HG03571 (cell line): ENCODE measurements around the gene BCAR1.
"Not testable (repeated sequence)": the region's sequence is repeated elsewhere in the genome, so short reads cannot be mapped to it uniquely, and the experiment has no call there.

Experiments used
- ATAC-seq: cut with Tn5 transposase; IDR thresholded peaks from one replicate; pipeline ENCODE4 v1.9.1; 2021; ENCODE audit not compliant: unreplicated experiment

BCAR1 gene

DNA sequence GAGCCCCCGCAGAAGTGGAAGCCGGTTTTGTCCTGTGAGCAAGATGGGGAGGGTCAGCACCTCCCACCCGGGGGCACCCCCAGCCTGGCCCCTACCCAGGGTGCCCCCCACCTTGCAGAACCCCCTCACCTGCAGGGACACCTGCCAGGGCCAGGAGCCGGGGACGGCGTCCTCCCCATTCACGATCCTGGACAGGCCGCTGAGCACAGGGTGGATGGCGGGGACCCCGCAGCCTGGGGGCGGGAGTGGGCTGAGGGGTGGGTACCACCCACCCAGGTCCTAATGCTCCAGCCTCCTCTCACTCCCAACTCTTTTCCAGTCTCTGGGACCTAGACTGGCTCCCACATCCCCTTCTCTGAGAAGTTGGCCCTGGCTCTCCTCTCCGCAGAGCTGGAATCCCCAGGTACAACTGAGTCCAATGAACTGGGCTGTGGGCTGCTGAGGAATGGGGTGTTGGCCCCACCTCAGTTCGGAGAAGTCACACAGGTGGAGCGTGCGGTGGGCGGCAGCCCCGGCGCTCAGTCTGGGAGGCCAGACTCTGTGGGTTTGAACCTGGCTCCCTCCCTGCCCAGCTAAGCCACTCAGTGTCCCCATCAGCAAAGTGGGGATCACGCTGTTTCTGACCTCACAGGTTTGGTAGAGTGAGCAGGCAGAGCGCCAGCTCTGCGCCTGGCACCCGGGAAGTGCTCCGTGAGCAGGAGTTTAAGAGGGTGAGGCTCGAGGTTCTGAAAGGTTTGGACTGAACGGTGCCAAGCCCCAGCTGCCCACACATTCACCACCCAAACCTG is 45.3 kb downstream of the BCAR1 start:
- ATAC-seq = not testable (repeated sequence)

DNA sequence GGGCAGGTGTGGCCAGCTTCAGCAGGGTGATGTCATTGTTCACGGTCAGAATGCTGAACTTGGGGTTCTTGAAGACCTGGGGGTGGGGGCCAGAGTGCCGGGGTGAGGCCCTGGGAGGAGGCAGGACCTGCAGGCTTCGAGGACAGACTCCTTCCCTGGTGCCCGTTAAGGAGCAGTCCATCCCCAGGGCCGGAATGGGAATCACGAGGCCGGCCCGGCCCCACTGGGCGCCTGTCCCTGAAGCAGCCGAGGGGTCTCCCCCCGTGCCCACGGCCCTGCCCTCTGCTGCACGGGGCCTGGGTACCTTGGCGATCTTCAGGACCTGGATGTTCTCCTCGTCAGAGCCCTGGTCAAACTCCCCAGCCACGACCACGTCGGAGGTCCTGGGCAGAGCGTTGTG is 46.0 kb downstream of the BCAR1 start:
- not testable (repeated sequence) for ATAC-seq

DNA sequence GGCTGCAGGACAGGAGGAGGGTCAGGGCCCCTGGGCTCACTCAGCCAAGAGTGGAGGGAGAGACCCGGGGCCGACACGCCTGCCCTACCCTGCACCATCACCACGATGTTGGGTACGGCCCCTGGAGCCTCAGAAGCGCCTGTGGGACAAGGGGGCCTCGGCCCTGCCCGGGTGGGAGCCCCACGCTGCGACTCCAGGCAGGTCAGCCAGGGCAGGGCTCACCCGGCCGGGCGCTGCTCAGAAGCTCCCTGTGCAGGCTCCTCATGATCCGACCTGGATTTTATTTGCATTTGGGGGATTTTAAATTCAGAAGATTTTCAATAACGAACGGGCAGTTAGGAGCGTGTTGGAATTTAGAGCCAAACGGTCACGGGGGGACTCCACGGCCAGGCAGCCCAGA is 46.5 kb downstream of the BCAR1 start:
- not testable (repeated sequence) for ATAC-seq

DNA sequence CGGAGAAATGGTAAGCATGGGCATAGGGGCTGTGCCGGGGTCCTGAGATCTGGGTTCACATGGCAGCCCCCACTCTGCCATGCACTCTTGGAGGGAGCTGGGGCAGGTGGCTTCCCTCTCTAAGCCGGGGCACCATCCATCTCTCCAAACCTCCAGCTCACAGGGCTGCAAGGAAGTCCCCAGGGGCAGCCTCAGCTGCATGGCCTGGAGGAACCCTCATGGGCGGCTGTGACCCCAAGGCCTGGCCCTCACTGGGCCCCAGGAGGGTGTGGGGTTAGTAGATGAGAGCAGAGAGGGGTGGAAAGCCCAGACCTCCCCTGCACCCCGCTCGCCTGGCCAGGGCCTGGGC is 47.0 kb downstream of the BCAR1 start:
- no peak for ATAC-seq

DNA sequence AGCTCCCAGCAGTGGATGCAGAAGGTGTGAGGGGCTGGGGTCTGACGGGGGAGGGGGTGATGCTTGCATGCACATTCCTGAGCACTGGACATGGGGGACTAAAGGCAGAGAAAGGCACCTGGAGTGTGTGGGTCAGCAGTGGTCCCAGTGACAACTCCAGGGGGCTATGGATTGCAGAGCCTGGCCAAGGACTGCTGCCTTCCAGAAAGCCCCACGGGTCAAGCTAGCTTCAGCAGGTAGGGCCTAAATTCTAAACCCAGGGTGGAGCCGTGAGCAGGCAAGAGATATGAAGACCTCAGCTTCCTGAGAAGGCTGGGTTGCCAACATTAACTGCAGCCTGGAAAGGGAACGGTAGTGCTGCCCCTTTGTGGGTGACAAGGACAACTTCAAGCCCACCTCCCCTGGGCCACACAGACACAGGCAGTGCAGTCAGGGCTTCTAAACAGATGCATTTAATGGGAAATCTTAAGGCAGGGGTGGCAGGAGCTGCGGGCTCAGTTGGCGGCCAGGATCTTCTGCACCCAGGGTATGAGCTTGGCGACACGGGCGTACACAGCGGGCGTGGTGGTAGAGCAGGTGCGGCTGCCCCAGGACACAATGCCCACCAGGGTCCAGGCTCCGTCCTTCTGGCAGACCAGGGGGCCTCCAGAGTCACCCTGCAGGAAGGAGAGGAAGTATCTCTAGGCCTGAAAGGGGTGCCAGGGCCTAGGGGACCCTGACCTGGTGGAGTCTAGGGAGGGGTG is 47.6 kb downstream of the BCAR1 start:
- ATAC-seq = no peak

DNA sequence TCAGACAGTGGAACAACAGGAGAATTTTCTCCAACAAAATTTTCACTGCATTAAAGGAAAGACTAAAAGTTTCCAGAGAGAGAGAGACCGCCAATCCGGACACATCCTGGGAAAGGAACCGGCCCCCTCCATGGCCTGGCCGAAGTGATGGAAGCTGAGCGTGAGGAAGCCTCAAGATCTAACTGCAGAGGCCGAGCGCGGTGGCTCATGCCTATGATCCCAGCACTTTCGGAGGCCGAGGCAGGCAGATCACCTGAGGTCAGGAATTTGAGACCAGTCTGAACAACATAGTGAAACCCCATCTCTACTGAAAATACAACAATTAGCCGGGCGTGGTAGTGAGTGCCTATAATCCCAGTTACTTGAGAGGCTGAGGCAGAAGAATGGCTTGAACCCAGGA is 48.3 kb downstream of the BCAR1 start:
- no peak for ATAC-seq

DNA sequence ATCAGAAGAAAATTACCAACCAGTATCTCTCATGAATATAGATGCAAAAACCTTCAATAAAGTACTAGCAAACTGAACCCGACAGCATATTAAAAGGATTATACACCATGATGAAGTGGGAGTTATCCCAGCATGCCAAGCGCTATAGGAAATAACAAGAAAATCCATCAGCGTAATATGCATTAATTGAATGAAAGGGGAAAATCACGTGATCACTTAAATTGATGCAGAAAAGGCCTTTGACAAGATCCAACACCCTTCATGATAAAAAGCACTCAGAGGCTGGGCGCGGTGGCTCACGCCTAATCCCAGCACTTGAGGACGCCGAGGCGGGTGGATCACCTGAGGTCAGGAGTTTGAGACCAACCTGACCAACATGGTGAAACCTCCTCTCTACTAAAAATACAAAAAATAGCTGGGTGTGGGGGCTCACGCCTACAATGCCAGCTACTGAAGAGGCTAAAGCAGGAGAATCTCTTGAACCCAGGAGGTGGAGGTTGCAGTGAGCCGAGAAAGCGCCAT is 49.3 kb downstream of the BCAR1 start:
- ATAC-seq = no peak

DNA sequence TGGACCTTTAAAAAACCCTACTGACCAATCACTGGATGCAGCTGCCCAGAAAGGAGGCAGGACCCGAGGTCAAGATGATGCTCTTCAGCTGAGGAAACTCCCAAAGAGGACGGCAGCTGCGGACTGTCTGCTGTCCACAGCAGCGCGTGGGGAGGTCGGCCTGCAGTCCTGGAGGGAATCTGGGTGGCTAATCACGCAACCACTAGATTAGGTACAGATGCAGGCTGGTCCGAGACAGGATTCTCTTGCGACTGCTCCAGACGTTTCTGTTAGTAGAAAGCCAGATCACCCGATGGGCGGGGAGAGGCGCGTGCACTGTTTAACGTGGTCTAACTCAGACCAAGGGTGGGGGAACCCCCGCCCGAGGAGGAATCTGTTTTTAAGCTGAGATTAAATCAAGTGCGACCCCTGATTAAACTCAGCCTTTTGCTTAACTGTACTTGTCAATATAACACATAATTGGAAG is 53.3 kb downstream of the BCAR1 start:
- ATAC-seq = no peak

DNA sequence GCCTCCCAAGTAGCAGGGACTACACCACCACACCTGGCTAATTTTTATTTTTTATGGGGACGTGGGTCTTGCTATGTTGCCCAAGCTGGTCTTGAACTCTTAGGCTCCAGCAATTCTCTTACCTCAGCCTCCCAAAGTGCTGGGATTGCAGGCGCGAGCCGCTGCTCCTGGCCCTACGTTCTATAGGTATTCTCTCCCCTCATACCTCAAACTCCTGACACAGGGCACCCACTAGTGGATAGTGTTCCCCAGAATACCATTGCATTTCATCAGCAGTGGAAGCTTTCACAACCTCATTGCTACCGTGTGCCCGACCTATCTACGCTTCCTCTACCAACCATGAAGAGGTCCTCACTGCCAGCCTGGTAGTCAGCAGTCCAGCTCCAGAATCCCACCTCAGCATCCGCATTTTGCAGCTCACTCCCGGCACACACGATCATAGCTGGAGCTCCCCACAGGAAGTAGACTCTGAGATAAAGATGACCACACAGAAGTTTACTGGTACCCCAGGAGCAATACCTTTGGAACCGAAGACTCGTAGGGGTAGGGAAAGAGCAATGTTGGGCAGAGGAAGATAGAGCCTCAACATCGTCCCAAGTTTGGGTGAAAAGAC is 53.8 kb downstream of the BCAR1 start:
- ATAC-seq = no peak

DNA sequence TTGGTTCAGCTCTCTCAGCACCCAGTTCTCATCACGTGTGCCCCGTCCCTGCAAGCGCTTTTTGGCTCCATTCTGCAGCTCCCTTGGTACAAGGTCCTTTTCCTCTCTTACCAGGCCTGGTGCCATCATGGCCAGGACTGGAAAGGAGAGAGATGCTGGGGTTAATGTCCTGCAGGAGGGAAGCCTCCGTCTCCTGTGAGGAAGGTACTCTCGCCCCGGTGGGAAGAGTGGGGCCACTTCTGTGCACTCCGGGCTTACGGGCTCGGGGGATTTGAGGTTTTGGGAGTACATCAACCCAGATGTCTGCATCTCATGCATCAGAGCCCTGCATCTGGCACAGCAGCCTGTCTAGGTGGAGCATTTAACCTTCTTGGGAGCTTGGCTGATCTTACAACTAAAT is 54.6 kb downstream of the BCAR1 start:
- ATAC-seq = no peak

DNA sequence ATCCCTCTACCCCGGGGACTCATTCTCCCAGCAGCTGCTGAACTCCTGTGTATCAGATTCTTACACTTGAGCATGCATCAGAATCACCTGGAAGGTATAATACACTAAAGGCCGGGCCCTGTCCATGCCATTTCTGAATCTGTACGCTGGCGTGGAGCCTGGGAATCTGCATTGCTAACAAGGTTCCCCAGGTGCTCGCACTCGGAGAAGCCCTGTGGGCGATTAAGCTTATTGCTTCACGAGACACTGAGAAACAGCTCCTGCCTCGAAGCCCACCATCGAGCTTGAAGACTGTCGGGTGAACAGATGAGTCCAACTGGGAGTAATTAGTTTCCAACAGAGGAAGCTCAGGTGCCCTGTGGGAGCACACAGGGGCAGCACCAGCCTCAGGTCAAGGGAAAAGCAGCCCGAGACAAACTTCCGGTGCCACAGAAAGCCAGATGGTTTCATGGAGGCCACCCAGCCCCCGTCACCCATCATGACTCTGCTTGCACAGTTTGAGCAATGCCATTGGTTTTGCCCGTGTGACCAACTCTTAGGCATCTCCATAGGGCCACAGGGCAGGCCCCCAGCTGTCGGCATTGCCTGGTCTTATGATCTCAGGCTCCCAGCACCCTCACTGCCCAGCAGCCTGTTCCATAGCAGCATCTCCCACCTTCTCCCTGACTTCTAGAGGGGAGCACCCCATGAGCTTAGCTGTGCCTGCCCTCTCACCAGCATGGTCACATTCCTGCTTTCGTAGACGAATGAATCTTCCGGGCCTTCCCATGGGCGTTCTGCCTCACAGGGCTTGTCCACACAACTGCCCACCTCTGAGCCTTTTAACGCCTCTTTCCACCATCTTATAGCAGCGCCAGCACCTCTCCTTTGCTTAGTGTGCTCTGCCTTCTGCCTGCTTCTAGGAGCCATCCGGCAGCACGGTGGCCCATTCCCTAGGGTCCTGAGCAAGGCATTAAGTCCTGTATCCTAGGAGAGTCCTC is 55.3 kb downstream of the BCAR1 start:
- ATAC-seq = no peak

DNA sequence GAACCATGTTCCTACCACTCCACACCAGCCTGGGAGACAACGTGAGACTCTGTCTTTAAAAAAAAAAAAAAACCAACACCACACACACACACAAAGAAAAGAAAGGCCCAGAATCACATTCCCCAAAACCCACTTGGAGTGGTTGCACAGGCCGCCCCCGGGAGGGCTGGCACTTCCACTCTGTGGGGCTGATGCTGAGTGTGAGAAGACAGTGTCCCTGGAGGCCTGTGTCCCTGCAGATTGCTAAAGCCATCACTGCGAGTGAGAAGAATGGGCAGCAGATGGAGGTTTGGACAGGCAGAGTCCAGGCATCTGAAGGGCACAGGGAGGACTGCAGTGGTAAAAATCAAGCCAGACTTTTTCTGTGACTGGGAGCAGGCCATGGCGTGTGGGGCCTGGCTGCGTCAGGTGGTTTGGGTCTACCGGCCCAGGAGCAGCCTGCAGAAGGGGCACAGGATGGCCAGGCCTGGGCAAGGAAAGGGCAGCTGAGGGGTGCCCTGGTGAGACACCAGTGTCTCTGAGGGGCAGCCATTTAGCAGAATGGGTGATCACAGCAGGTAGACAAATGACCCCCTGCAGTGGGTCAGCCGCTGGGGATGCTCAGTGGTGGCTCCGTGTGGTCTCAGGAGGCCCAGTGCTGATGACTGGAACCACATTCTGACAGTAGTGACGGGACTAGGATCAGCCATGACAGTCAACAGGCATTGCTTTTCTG is 57.5 kb downstream of the BCAR1 start:
- no peak for ATAC-seq

DNA sequence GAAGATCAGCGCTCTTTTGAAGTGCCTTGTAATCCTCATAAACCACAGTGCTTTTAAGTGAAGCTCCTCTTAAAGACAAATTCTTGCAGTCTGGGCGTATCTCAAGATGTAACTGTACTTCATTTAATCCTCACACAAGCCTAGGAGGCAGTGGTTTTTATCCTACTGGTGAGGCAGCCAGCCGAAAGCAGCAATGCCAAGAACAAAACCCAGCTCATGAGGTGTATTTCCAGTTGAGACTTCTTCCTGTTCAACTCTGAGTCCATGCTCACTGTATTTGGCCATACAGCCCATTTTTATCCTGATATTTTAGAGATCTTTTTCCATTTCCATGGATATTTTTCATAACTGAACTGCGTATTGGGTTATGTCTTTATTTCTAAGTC is 58.2 kb downstream of the BCAR1 start:
- ATAC-seq = no peak

DNA sequence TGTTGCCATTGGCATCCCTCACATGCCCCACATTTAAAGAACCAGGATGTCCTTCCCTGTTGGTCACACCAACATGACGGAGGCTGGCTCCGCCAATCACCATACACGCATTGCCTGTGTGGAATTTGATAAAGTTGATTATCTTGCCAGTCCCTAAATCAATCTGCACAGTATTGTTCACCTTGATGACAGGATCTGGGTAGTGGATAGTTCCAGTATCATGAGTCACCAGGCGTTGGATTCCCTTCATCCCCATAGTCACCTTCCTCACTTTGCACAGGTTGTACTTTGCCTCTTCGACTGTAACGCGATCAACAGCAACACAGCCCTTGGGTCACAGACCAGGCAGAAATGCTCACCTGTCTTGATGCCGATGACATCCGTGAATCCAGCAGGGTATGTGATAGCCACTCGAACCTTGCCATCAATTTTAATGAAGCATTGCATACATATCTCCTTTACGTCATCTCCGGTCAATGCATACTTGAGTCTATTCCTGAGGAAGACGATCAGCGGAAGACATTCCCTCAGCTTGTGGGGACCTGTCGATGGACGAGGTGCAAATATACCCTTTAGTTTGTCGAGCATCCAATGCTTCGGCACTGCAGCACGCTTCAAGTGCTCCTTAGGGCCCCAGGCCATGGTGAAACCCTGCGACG is 58.7 kb downstream of the BCAR1 start:
- no peak for ATAC-seq

DNA sequence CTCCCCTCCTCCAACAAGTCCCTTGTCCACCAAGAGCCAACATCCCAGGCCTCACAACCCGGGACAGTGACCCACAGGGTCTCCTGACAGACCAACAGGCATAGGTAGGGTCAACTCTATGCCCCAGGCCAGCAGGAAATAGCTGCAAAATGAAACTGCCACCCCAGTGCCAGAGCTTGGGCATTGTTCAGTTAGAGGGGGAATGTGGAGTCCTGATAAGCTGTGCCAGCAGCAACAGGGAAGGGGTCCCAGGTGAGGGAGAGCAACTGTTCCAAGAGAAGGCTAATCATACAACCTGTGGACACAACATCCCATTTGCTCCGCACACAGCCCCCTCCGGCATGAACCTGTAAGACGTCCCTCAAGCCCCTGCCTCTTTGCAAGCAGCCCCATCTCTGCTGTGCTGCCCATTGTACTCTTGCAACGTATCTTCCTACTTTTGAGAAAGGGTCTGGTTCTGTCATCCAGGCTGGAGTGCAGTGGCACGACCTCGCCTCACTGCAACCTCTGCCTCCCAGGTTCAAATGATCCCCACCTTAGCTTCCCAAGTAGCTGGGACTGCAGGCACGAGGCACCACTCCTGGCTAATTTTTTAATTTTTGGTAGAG is 61.7 kb downstream of the BCAR1 start:
- no peak for ATAC-seq

DNA sequence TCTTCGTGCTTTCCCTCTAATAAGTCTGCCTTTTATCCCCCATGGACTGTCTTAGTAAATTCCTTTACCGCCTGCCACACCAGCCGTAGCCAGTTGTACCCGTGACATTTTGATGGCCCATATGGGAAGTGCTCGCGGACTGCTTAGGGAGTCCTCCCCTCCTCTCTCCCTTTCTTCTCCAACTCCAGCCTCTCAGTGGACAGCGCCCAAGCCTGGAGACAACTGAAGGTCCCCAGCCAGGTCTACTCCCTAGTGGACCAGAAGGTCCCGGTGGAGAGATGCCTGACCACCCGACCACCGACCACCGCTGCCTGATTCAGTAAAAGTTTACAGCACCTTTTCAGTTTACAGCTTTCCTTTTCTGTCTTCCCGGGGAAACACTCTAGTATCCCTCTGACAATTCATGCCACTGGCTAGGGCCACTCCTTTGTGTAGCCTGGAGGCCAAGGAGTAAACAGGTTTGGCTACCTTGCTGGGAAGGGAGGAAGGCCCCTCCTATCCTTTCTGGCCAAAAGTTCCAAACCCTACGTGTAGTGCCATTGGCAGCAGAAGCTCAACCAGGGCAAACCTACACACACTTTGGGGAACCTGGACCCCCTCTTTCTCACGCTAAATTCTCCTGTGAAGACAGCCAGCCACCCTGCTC is 62.5 kb downstream of the BCAR1 start:
- no peak for ATAC-seq

DNA sequence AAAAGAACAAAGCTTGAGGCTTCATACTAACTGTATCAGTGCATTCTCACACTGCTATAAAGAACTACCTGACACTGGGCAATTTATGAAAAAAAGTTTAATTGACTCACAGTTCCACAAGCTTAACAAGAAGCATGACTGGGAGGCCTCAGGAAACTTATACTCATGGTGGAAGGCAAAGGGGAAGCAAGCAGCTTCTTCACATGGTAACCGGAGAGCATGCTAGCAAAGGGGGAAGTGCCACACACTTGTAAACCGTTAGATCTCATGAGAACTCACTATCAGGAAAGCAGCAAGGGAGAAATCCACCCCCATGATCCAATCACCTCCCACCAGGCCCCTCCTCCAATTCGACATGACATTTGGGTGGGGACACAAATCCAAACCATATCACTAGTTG is 69.8 kb downstream of the BCAR1 start:
- ATAC-seq = no peak

DNA sequence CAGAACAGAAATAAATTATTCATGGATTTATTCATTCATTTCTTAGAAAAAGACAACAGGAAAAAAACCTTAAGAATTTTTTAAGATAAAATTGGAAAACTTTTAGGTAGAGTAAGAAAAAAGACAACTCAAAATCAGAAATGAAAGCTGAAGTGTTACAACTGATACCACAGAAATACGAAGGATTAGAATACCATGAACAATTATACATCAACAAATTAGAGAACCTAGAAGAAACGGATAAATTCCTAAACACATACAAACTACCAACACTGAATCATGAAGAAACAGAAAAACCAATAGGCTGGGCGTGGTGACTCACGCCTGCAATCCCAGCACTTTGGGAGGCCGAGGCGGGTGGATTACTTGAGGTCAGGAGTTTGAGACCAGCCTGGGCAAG is 72.2 kb downstream of the BCAR1 start:
- no peak for ATAC-seq
